ENCODE results near the gene VDAC1.
"Not testable (repeated sequence)": the region's sequence is repeated elsewhere in the genome, so short reads cannot be mapped to it uniquely, and the experiment has no call there.

Gene VDAC1

GRCh38 chr5:133942614-133943474, 61.9 kb downstream of the VDAC1 start:
- DNase-seq (ENCODE audit: low spot score) = no peak
- FAIRE-seq = no peak

- DNase-seq (ENCODE audit: low spot score) = no peak
- no peak for FAIRE-seq
Measured at GRCh38 chr5:133941456-133942196, 63.1 kb downstream of the VDAC1 start.

- DNase-seq (ENCODE audit: low spot score) = no peak
- no peak for FAIRE-seq
Measured at GRCh38 chr5:133939668-133940067, 65.1 kb downstream of the VDAC1 start.

GRCh38 chr5:133938929-133939328, 65.8 kb downstream of the VDAC1 start:
- FAIRE-seq = no peak

GRCh38 chr5:133938039-133938821, 66.5 kb downstream of the VDAC1 start:
- DNase-seq (ENCODE audit: low spot score) = no peak
- no peak for FAIRE-seq

More at GRCh38 chr5:133938929-133939328, 65.8 kb downstream of the VDAC1 start:
- DNase-seq (ENCODE audit: low spot score) = no peak

GRCh38 chr5:133937628-133938027, 67.1 kb downstream of the VDAC1 start:
- not testable (repeated sequence) for FAIRE-seq; DNase-seq (ENCODE audit: low spot score)

- FAIRE-seq (no peak), DNase-seq (ENCODE audit: low spot score) (no peak)
Measured at GRCh38 chr5:133936651-133937015, 68.1 kb downstream of the VDAC1 start.

- FAIRE-seq; DNase-seq (ENCODE audit: low spot score): not testable (repeated sequence)
Measured at GRCh38 chr5:133935991-133936650, 68.7 kb downstream of the VDAC1 start.

GRCh38 chr5:133935667-133935940, 69.2 kb downstream of the VDAC1 start:
- no peak for DNase-seq (ENCODE audit: low spot score)
- no peak for FAIRE-seq

GRCh38 chr5:133934822-133935666, 69.7 kb downstream of the VDAC1 start:
- no peak for FAIRE-seq
- no peak for DNase-seq (ENCODE audit: low spot score)

- FAIRE-seq (no peak), DNase-seq (ENCODE audit: low spot score) (no peak)
Measured at GRCh38 chr5:133934311-133934710, 70.5 kb downstream of the VDAC1 start.

GRCh38 chr5:133933670-133934295, 71.0 kb downstream of the VDAC1 start:
- no peak for FAIRE-seq
- no peak for DNase-seq (ENCODE audit: low spot score)

- DNase-seq (ENCODE audit: low spot score) = no peak
- no peak for FAIRE-seq
Measured at GRCh38 chr5:133933169-133933509, 71.6 kb downstream of the VDAC1 start.

GRCh38 chr5:133932441-133933168, 72.2 kb downstream of the VDAC1 start:
- FAIRE-seq (no peak), DNase-seq (ENCODE audit: low spot score) (no peak)

- DNase-seq (ENCODE audit: low spot score) = no peak
- FAIRE-seq = no peak
Measured at GRCh38 chr5:133931546-133931945, 73.2 kb downstream of the VDAC1 start.

- FAIRE-seq (no peak), DNase-seq (ENCODE audit: low spot score) (no peak)
Measured at GRCh38 chr5:133930813-133931090, 74.0 kb downstream of the VDAC1 start.

GRCh38 chr5:133930061-133930812, 74.5 kb downstream of the VDAC1 start:
- no peak for DNase-seq (ENCODE audit: low spot score)
- FAIRE-seq = no peak

GRCh38 chr5:133928587-133929393, 76.0 kb downstream of the VDAC1 start:
- no peak for FAIRE-seq
- DNase-seq (ENCODE audit: low spot score) = no peak

All from urothelium cell line (cell line).